Subcutaneous adipose tissue (tissue), 4 donors: ENCODE measurements around the gene WNK2. TPM values are rescaled to one million over a fixed set of nuclear protein-coding genes. Genes with fewer than 3 reads are reported as not detected.

Experiments
- CTCF ChIP-seq: fragments of 450-650 bp; IDR thresholded peaks from one replicate; pipeline ENCODE4 v1.5.1; 2016; ENCODE audit warnings: low read depth, mild to moderate bottlenecking, control low read depth, antibody characterized with exemption, moderate library complexity
- total RNA-seq, 4 donors: library from RNA; depleted of rRNA; stranded (reverse); fragments of >200 nt; gene quantifications; one replicate each; pipeline ENCODE4 v1.1.0, GENCODE V29; 2016

Gene WNK2
- total RNA-seq, 4 donors from 2014 or later: not detected

- no peak for TF ChIP-seq CTCF
These were observed 16.8 kb upstream of the WNK2 start for GRCh38 chr9:93167185-93167584.

DNA sequence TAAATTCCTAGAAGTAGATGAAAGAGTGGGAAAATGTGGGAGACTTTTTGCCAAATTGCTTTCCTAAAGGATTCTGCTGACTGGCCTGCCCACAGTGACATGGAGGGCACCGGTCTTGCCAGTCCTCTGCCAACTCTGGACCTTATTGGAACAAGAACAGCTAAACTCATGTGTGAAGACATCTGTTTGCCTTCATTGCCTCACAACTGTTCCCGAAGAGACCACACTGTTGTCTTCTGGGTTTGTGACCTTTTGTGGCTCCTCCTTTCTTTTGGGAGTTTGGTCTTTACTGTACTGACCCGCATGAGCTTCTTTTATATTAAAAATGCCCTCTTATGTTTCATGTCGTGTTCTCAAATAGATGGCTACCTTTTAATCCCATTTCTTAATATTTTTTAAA is 16.1 kb upstream of the WNK2 start:
- TF ChIP-seq CTCF: no peak

DNA sequence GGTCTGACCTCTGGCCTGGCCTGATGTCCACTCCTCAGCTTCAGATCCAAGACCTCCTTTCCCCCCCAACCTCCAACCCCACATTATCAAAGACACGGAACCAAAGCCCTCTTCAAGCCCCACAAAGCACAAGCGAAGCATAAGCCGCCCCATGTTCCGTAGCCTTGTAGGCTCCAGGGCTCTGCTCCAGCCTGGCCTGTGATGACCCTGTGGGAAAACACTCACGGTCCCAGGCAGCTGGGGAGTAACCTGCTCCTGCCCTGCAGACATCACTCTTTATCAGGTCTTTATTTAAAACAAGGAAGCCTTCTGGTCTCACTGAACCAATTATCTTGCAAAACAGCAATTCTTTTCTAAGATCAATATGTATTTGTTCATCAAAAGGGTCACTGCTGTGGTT is 15.4 kb upstream of the WNK2 start:
- TF ChIP-seq CTCF: no peak

DNA sequence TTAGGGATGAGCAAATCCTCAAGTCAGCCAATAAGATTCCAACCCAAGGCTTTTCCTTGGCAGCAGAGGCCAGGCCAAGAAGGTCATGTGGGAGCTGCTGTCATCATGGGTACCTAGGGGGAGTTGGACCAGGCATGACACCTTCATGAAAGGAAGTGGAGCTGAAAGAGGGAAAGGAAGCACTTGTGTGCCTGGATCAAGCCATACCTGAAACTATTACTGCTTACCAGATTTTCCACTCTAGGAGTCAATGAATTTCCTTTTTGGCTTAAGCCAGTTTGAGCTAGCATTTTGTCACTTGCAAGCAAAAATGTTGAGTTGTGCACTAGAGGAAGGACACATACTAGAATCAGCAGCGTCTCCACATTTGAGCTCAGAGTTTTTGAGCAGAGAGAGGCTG is 14.5 kb upstream of the WNK2 start:
- no peak for TF ChIP-seq CTCF

GRCh38 chr9:93170571-93170970 is 13.4 kb upstream of the WNK2 start:
- no peak for TF ChIP-seq CTCF

- TF ChIP-seq CTCF: no peak
These were observed 12.5 kb upstream of the WNK2 start for GRCh38 chr9:93171261-93171990.

- TF ChIP-seq CTCF: no peak
These were observed 11.1 kb upstream of the WNK2 start for GRCh38 chr9:93172666-93173364.
